Left lung (tissue), 10 donors: ENCODE data around the gene ARHGAP28. TPM values are rescaled to one million over a fixed set of nuclear protein-coding genes. Genes with fewer than 3 reads are reported as not detected.
"Not testable (repeated sequence)": the region's sequence is repeated elsewhere in the genome, so short reads cannot be mapped to it uniquely, and the experiment has no call there.

Experiments used
- ATAC-seq: fragments of 200-7000 bp; cut with Tn5 transposase; one replicate; pipeline ENCODE4 v1.9.1; 2020; ENCODE audit warnings: moderate library complexity
- DNase-seq, 4 donors: peaks; one replicate each; pipeline ENCODE4 v3.0.0-alpha.2; 2013 to 2020
- H3K27ac ChIP-seq, 2 donors: fragments of 200-600 bp; sonication (generic) in 1 of 2; one replicate each; pipeline versions ENCODE4 v1.5.0 to v1.8.0; 2020 to 2021
- H3K27me3 ChIP-seq, 2 donors: fragments of 200-600 bp; sonication (generic) in 1 of 2; one replicate each; pipeline versions ENCODE4 v1.5.0 to v1.8.0; 2020 to 2021
- H3K36me3 ChIP-seq, 2 donors: fragments of 200-600 bp; sonication (generic) in 1 of 2; one replicate each; pipeline versions ENCODE4 v1.5.0 to v1.8.0; 2020 to 2021
- H3K4me1 ChIP-seq, 2 donors: fragments of 200-600 bp; one replicate each; pipeline ENCODE4 v1.8.0; 2021
- H3K4me3 ChIP-seq, 2 donors: fragments of 200-600 bp; sonication (generic) in 1 of 2; one replicate each; pipeline versions ENCODE4 v1.5.0 to v1.8.0; 2020 to 2021; ENCODE audit warnings: mild to moderate bottlenecking in 1 of 2
- H3K9me3 ChIP-seq, 2 donors: fragments of 200-600 bp; sonication (generic) in 1 of 2; one replicate each; pipeline versions ENCODE4 v1.5.0 to v1.8.0; 2020 to 2021
- intact Hi-C, 2 donors: fragments of 100-400 bp; cut with DNase I; formaldehyde crosslinking; loops; one replicate each; pipeline versions ENCODE4 v1.11.2 to v1.14.2; 2022
- polyA plus RNA-seq, 6 donors: library from polyadenylated mRNA; unstranded; fragments of 120-200 nt; gene quantifications; one replicate each; pipeline ENCODE4 v1.2.1, GENCODE V29; 2013; ENCODE audit not compliant: insufficient read length in 6 of 6
- total RNA-seq, 2 donors: library from RNA; stranded (reverse); fragmentation: NEBNext Ultra II Directional; extraction: Animal tissue kit (Norgen Biotek cat#: 25700); gene quantifications; one replicate each; pipeline ENCODE4 v1.2.1, GENCODE V29; 2021
- TF ChIP-seq, protein P1 (sequence below), 2 donors: fragments of 200-600 bp; sonication (generic) in 1 of 2; IDR thresholded peaks; one replicate each; pipeline versions ENCODE4 v1.5.0 to v1.8.0; 2021; ENCODE audit warnings: antibody characterized with exemption in 2 of 2
- donor health status: DM: no; HTN: yes; CAD: no.
- donor health status: DM: no; HTN: no; CAD: no.

ARHGAP28 gene
- total and polyA plus RNA-seq, 8 donors = 16.6 to 262 (median 208) TPM

DNA sequence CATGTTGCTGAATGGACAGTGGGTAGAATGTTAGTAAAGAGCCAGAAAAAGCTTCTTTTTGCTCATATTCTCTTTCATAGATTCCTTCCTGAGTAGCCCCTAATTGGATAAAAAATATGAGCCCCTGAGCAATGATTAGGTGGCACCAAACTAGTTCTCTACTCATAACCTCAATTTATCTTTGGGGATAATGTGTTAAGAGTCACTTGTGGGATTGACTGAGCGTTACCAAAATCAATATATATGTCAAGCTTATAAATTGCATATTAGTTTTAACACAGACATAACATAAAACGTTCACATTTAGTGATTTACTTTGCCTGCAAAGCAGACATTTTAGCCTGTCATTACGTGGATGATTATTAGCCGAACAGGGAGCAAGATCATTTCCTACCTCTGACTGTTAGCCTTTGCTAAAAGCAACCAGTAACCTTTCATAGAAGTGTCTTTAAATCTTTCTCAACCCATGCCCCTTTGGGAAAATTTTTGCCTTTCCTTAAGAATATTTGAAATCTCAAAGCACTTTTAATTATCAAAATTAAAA lies 85.4 kb downstream of the ARHGAP28 start:
- TF ChIP-seq, protein P1, sequence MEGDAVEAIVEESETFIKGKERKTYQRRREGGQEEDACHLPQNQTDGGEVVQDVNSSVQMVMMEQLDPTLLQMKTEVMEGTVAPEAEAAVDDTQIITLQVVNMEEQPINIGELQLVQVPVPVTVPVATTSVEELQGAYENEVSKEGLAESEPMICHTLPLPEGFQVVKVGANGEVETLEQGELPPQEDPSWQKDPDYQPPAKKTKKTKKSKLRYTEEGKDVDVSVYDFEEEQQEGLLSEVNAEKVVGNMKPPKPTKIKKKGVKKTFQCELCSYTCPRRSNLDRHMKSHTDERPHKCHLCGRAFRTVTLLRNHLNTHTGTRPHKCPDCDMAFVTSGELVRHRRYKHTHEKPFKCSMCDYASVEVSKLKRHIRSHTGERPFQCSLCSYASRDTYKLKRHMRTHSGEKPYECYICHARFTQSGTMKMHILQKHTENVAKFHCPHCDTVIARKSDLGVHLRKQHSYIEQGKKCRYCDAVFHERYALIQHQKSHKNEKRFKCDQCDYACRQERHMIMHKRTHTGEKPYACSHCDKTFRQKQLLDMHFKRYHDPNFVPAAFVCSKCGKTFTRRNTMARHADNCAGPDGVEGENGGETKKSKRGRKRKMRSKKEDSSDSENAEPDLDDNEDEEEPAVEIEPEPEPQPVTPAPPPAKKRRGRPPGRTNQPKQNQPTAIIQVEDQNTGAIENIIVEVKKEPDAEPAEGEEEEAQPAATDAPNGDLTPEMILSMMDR (IDR thresholded peaks at IDR 0.05) = no peak
- no peaks in the 10 kb centered on the region for H3K9me3 ChIP-seq
- H3K4me3 ChIP-seq = no peak overlapping the region
- H3K27ac ChIP-seq = no peak overlapping the region
- intact Hi-C loops = no loop called here
- no peaks in the 10 kb centered on the region for H3K36me3 ChIP-seq
- H3K27me3 ChIP-seq = no peaks in the 10 kb centered on the region
- no peak for ATAC-seq
- no peak for DNase-seq
- H3K4me1 ChIP-seq = no peaks in the 10 kb centered on the region

DNA sequence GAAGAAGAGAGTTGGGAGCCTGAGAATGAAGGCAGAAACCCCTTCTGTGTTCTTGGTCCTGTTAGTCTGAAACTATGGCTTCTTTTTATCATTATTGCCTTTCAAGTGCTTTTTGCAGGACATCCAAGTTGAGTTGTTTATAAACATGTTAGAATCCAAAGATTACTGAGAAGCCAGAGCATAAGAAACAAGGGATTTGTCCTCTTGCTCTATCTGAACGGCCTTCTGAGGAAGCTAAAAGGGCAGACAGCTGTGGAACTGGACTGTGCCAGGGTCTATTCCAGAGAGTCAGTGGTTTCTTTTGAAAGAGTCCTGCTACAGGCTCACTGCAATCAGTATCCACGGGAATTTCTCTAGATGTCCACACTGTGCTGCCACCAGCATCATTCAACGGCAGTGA lies 86.6 kb downstream of the ARHGAP28 start:
- H3K27me3 ChIP-seq = no peaks in the 10 kb centered on the region
- no peaks in the 10 kb centered on the region for H3K4me1 ChIP-seq
- intact Hi-C loops = no loop called here
- no peaks in the 10 kb centered on the region for H3K9me3 ChIP-seq
- ATAC-seq (no peak), DNase-seq (no peak)
- H3K36me3 ChIP-seq = no peaks in the 10 kb centered on the region
- H3K27ac ChIP-seq = no peak overlapping the region
- no peak overlapping the region for H3K4me3 ChIP-seq
- TF ChIP-seq, protein P1 (IDR thresholded peaks at IDR 0.05) = no peak

DNA sequence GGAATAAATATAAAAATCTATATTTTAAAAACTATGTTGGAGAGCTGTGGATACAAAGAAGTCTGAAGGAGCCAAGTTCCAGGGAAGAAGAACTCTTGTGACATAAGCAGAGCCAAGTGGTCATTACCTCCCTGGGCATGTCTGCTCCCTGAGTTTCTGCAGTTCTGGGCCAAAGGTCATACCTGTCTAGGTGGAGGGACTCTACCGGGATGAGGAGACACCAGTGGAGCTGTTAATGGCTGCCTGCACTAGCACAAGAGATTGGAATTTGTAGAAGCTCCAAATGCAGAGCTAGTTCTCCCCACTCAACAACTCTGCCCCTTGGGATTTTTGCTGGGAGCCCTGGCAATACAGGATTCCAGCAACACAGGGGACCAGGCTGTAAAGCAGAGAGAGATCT lies 89.8 kb downstream of the ARHGAP28 start:
- DNase-seq = no peak
- H3K9me3 ChIP-seq = no peaks in the 10 kb centered on the region

DNA sequence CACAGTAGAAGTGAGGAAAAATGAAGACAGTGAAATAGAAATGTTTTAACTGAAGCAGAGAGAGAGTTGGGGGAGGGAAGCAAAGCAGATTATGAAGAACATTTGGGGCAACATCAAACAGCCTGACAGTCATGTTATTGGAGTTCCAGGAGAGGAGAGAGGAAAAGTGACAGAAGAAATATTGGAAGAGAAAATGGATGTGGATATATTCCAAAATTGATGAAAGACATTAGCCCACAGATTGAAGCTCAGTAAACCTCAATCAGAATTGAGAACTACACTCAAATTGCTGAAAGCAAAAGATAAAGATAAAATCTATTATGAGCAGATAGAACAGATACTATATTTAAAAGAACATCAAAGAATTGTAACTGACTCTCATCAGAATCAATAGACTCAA lies 90.8 kb downstream of the ARHGAP28 start:
- TF ChIP-seq, protein P1 (IDR thresholded peaks at IDR 0.05) = no peak
- H3K36me3 ChIP-seq = no peaks in the 10 kb centered on the region
- H3K9me3 ChIP-seq = no peaks in the 10 kb centered on the region
- intact Hi-C loops = no loop called here
- no peaks in the 10 kb centered on the region for H3K4me1 ChIP-seq
- ATAC-seq = no peak
- peak overlapping the region in 1 of 2 donors; percentile 30 for H3K27ac ChIP-seq
- H3K27me3 ChIP-seq = no peaks in the 10 kb centered on the region
- H3K4me3 ChIP-seq = no peak overlapping the region
- no peak for DNase-seq

More for the DNA sequence above, 89.8 kb downstream of the ARHGAP28 start:
- no peaks in the 10 kb centered on the region for H3K27me3 ChIP-seq
- intact Hi-C loops = no loop called here
- TF ChIP-seq, protein P1 (IDR thresholded peaks at IDR 0.05) = no peak
- H3K27ac ChIP-seq = no peak overlapping the region
- no peak overlapping the region for H3K4me3 ChIP-seq
- no peak for ATAC-seq
- H3K4me1 ChIP-seq = no peaks in the 10 kb centered on the region
- H3K36me3 ChIP-seq = no peaks in the 10 kb centered on the region

DNA sequence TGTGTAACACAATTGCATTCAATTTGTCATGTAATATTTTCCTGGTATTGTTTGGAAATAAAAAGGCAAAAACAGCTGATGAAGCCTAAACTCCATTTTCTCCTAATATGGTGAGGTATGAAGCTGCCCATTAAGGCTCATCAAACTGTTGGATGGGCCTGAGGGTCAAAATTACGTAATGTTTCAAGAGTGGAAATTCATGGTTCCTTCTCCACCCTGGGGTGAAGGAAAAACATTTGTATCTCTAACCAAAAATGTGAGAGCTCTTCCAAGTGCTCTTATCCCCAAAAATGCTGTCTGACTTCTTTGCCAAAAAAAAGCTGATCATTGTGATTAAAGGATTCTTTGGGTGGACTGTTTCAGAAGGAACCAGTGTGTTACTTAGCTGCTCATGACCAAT lies 91.8 kb downstream of the ARHGAP28 start:
- TF ChIP-seq, protein P1 (IDR thresholded peaks at IDR 0.05) = no peak
- Histone ChIP-seq H3K27ac (no peak overlapping the region), H3K4me1 (no peaks in the 10 kb centered on the region), H3K4me3 (no peak overlapping the region), H3K36me3 (no peaks in the 10 kb centered on the region), H3K27me3 (no peaks in the 10 kb centered on the region), H3K9me3 (no peaks in the 10 kb centered on the region)
- DNase-seq (no peak), ATAC-seq (no peak)
- intact Hi-C loops = no loop called here

DNA sequence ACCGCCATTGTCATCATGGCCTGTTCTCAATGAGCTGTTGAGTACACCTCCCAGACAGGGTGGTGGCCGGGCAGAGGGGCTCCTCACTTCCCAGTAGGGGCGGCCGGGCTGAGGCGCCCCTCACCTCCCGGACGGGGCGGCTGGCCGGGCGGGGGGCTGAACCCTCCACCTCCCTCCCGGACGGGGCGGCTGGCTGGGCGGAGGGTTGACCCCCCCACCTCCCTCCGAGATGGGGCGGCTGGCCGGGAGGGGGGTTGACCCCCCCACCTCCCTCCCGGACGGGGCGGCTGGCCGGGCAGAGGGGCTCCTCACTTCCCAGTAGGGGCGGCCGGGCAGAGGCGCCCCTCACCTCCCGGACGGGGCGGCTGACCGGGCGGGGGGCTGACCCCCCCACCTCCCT lies 97.6 kb downstream of the ARHGAP28 start:
- intact Hi-C loops, H3K4me3 ChIP-seq, H3K27ac ChIP-seq, H3K36me3 ChIP-seq, H3K9me3 ChIP-seq, ATAC-seq, DNase-seq, H3K27me3 ChIP-seq, H3K4me1 ChIP-seq: not testable (repeated sequence)

DNA sequence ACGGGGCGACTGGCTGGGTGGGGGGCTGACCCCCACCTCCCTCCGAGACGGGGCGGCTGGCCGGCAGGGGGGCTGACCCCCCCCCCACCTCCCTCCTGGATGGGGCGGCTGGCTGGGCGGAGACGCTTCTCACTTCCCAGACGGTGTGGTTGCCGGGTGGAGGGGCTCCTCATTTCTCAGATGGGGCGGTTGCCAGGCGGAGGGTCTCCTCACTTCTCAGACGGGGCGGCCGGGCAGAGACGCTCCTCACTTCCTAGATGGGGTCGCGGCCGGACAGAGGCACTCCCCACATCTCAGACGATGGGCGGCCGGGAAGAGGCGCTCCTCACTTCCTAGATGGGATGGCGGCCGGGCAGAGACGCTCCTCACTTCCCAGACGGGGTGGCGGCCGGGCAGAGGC lies 98.0 kb downstream of the ARHGAP28 start:
- H3K27ac ChIP-seq, H3K9me3 ChIP-seq, ATAC-seq, H3K4me3 ChIP-seq, H3K27me3 ChIP-seq, H3K36me3 ChIP-seq, intact Hi-C loops, H3K4me1 ChIP-seq: not testable (repeated sequence)
- peak in 1 of 4 donors; percentile 28 for DNase-seq
